ENCODE data around the gene FAT1. TPM values are rescaled to one million over a fixed set of nuclear protein-coding genes. Genes with fewer than 3 reads are reported as not detected.

FAT1 gene
- total RNA-seq, 1 donor from 2014 or later: 344 TPM

GRCh38 chr4:186643501-186644310, 80.0 kb downstream of the FAT1 start:
- Histone ChIP-seq H3K36me3 (ENCODE audit: control insufficient read depth, insufficient read depth, low read length) (no peaks in the 10 kb centered on the region), H3K4me3 (ENCODE audit: low read depth, low read length) (no peak overlapping the region), H3K27me3 (ENCODE audit: control insufficient read depth, insufficient read depth, low read length) (no peaks in the 10 kb centered on the region)
- no peak for TF ChIP-seq CTCF (IDR thresholded peaks at IDR 0.05; ENCODE audit: insufficient read depth, low read length, poor library complexity, severe bottlenecking)
- peak; percentile 68 for DNase-seq (ENCODE audit: low read depth)

- Histone ChIP-seq H3K27me3 (ENCODE audit: control insufficient read depth, insufficient read depth, low read length) (no peaks in the 10 kb centered on the region), H3K36me3 (ENCODE audit: control insufficient read depth, insufficient read depth, low read length) (no peaks in the 10 kb centered on the region), H3K4me3 (ENCODE audit: low read depth, low read length) (no peak overlapping the region)
- TF ChIP-seq CTCF (IDR thresholded peaks at IDR 0.05; ENCODE audit: insufficient read depth, low read length, poor library complexity, severe bottlenecking): no peak
- no peak for DNase-seq (ENCODE audit: low read depth)
These were observed 80.7 kb downstream of the FAT1 start for GRCh38 chr4:186642998-186643397.

GRCh38 chr4:186642530-186642929, 81.1 kb downstream of the FAT1 start:
- Histone ChIP-seq H3K4me3 (ENCODE audit: low read depth, low read length) (no peak overlapping the region), H3K27me3 (ENCODE audit: control insufficient read depth, insufficient read depth, low read length) (no peaks in the 10 kb centered on the region), H3K36me3 (ENCODE audit: control insufficient read depth, insufficient read depth, low read length) (no peaks in the 10 kb centered on the region)
- no peak for TF ChIP-seq CTCF (IDR thresholded peaks at IDR 0.05; ENCODE audit: insufficient read depth, low read length, poor library complexity, severe bottlenecking)
- no peak for DNase-seq (ENCODE audit: low read depth)

GRCh38 chr4:186634591-186635128, 89.0 kb downstream of the FAT1 start:
- peaks cover 2% of the 10 kb centered on the region for H3K36me3 ChIP-seq (ENCODE audit: control insufficient read depth, insufficient read depth, low read length)
- no peak for DNase-seq (ENCODE audit: low read depth)

GRCh38 chr4:186633844-186634243, 89.8 kb downstream of the FAT1 start:
- TF ChIP-seq CTCF (IDR thresholded peaks at IDR 0.05; ENCODE audit: insufficient read depth, low read length, poor library complexity, severe bottlenecking): no peak
- Histone ChIP-seq H3K27me3 (ENCODE audit: control insufficient read depth, insufficient read depth, low read length) (no peaks in the 10 kb centered on the region), H3K36me3 (ENCODE audit: control insufficient read depth, insufficient read depth, low read length) (peaks cover 2% of the 10 kb centered on the region), H3K4me3 (ENCODE audit: low read depth, low read length) (no peak overlapping the region)
- no peak for DNase-seq (ENCODE audit: low read depth)

More at GRCh38 chr4:186634591-186635128, 89.0 kb downstream of the FAT1 start:
- TF ChIP-seq CTCF (IDR thresholded peaks at IDR 0.05; ENCODE audit: insufficient read depth, low read length, poor library complexity, severe bottlenecking): no peak
- no peaks in the 10 kb centered on the region for H3K27me3 ChIP-seq (ENCODE audit: control insufficient read depth, insufficient read depth, low read length)
- H3K4me3 ChIP-seq (ENCODE audit: low read depth, low read length): no peak overlapping the region

Measured in kidney epithelial cell (primary cell).